Esophagus squamous epithelium (tissue), 5 donors: ENCODE measurements around the gene EGFR. TPM values are rescaled to one million over a fixed set of nuclear protein-coding genes. Genes with fewer than 3 reads are reported as not detected.

Experiments used
- DNase-seq: peaks from one replicate; lab custom pipeline; 2025; lab: John Stamatoyannopoulos, UW
- H3K27ac ChIP-seq, 4 donors: fragments of 200-600 bp; sonication (generic); one replicate each; pipeline ENCODE4 v1.5.1; 2016 to 2019; ENCODE audit warnings: mild to moderate bottlenecking in 1 of 4
- H3K27me3 ChIP-seq, 4 donors: fragments of 200-600 bp; sonication (generic); 1 replicate in 3 of 4; 2 replicates in 1 of 4; pipeline versions ENCODE4 v1.5.1 to v1.6.0; 2017 to 2021; ENCODE audit warnings: antibody characterized with exemption in 1 of 4
- H3K36me3 ChIP-seq, 3 donors: fragments of 200-600 bp; sonication (generic); one replicate each; pipeline ENCODE4 v1.5.1; 2016 to 2019
- H3K4me1 ChIP-seq, 3 donors: fragments of 200-600 bp; sonication (generic); one replicate each; pipeline ENCODE4 v1.5.1; 2017 to 2019
- H3K4me3 ChIP-seq, 4 donors: fragments of 200-600 bp; sonication (generic); 1 replicate in 3 of 4; 2 replicates in 1 of 4; pipeline ENCODE4 v1.5.1; 2016 to 2019; ENCODE audit warnings: mild to moderate bottlenecking in 2 of 4, moderate library complexity in 1 of 4
- H3K9me3 ChIP-seq, 3 donors: fragments of 200-600 bp; sonication (generic); one replicate each; pipeline ENCODE4 v1.5.1; 2016 to 2019
- POLR2A ChIP-seq, 4 donors: fragments of 450-650 bp; IDR thresholded peaks; one replicate each; pipeline ENCODE4 v1.6.1; 2017; ENCODE audit warnings: antibody characterized with exemption in 4 of 4, mild to moderate bottlenecking in 4 of 4, moderate library complexity in 3 of 4
- WGBS, 2 donors: methylation state at CpG; one replicate each; pipeline ENCODE4 v1.1.5; 2018; 5-methylcytosine and 5-hydroxymethylcytosine counted together
- intact Hi-C: fragments of 100-400 bp; cut with DNase I; formaldehyde crosslinking; loops from one replicate; pipeline ENCODE4 v1.15.0; 2022
- total RNA-seq, 4 donors: library from RNA; depleted of rRNA; stranded (reverse); fragments of >200 nt; gene quantifications; one replicate each; pipeline ENCODE4 v1.1.0, GENCODE V29; 2016
- TF ChIP-seq, protein P1 (sequence below), 6 experiments: fragments of 450-650 bp in 4 of 6; fragments of 200-600 bp in 2 of 6; sonication (generic) in 2 of 6; IDR thresholded peaks; one replicate each; pipeline ENCODE4 v1.5.1; 2016 to 2019; ENCODE audit warnings: antibody characterized with exemption in 6 of 6, mild to moderate bottlenecking in 4 of 6, moderate library complexity in 4 of 6
- donor health status: DM: yes; HTN: yes; CAD: no.

Gene EGFR
- total RNA-seq, 4 donors from 2014 or later: 66.1 to 108 (median 72.3) TPM

DNA sequence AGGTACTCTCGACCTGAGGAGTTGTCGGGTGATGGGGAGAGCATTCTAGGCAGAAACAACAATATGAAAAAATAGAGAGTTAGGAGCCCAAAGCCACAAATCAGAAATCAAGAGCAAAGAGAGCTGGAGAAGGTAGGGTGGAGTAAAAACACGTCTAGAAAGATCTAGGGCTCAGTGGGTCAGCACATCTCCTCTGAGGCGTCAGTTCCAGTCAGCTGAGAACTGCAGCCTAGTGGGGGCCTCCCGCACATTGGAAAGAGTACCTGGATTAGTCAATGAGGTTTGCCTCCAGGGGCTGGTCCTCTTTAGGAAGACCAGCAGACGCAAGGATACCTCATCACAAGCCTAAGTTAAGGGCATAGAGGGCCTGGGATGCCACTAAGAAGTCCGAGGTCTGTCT is 233.1 kb downstream of the EGFR start:
- Histone ChIP-seq H3K36me3 (no peaks in the 10 kb centered on the region), H3K4me1 (peaks cover 7 to 21% (median 10%) of the 10 kb centered on the region in 3 donors), H3K4me3 (no peak overlapping the region), H3K27ac (no peak overlapping the region), H3K27me3 (peaks cover 0 to 45% (median 4%) of the 10 kb centered on the region in 4 donors), H3K9me3 (no peaks in the 10 kb centered on the region)
- intact Hi-C loops: no loop called here
- WGBS, 2 donors: 85 to 86% methylated on average over 7 of the region's 7 CpGs
- no peak for TF ChIP-seq POLR2A (IDR thresholded peaks at IDR 0.05)
- TF ChIP-seq, protein P1, sequence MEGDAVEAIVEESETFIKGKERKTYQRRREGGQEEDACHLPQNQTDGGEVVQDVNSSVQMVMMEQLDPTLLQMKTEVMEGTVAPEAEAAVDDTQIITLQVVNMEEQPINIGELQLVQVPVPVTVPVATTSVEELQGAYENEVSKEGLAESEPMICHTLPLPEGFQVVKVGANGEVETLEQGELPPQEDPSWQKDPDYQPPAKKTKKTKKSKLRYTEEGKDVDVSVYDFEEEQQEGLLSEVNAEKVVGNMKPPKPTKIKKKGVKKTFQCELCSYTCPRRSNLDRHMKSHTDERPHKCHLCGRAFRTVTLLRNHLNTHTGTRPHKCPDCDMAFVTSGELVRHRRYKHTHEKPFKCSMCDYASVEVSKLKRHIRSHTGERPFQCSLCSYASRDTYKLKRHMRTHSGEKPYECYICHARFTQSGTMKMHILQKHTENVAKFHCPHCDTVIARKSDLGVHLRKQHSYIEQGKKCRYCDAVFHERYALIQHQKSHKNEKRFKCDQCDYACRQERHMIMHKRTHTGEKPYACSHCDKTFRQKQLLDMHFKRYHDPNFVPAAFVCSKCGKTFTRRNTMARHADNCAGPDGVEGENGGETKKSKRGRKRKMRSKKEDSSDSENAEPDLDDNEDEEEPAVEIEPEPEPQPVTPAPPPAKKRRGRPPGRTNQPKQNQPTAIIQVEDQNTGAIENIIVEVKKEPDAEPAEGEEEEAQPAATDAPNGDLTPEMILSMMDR (IDR thresholded peaks at IDR 0.05): no peak
- no peak for DNase-seq

DNA sequence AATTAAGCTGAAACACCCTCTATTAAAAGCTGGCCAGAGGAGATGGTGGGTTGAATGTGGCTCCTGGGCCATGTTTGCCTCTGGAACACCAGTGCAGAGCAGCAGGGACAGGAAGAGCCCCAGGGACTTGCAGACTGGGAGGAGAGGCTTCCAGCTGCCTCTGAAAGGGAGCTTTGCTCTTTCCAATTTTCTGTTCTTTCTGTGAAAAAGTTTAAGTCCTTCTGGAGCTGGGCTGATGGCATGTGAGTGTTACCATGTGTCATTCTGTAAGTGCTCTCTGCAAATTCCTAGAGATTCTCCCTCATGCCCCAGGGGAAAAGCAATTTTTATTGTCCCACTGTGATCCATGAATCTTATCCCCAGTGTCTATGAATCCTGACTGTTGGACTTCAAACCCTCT is 233.6 kb downstream of the EGFR start:
- Histone ChIP-seq H3K4me3 (no peak overlapping the region), H3K9me3 (no peaks in the 10 kb centered on the region), H3K4me1 (peaks cover 7 to 21% (median 10%) of the 10 kb centered on the region in 3 donors), H3K36me3 (no peaks in the 10 kb centered on the region), H3K27ac (no peak overlapping the region), H3K27me3 (peaks cover 0 to 47% (median 4%) of the 10 kb centered on the region in 4 donors)
- TF ChIP-seq POLR2A (IDR thresholded peaks at IDR 0.05): no peak
- TF ChIP-seq, protein P1 (IDR thresholded peaks at IDR 0.05): no peak
- intact Hi-C loops: no loop called here
- DNase-seq: no peak

DNA sequence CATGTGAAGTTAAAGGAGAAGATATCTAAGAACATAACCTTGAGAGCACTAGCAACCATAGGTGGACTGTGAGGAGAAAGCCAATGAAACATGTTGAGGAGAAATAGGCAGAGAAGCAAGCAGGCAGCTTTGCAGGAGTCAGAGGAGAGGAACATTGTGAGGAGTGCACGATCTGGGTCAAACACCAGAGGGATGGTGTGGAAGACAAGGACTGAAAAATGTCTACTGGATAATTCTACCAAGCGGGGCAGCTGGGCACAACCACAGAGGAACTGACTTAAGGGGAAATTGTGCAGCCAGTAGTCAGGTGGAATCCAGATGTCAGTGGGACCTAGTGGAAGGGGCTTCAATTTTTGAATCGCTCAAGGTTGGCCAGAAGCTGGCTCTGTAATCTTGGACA is 234.4 kb downstream of the EGFR start:
- 91 to 96% methylated on average over 3 of the region's 3 CpGs for WGBS, 2 donors
- Histone ChIP-seq H3K27me3 (peaks cover 0 to 55% (median 4%) of the 10 kb centered on the region in 4 donors), H3K27ac (no peak overlapping the region), H3K4me3 (no peak overlapping the region), H3K9me3 (no peaks in the 10 kb centered on the region), H3K4me1 (peaks cover 7 to 21% (median 10%) of the 10 kb centered on the region in 3 donors), H3K36me3 (no peaks in the 10 kb centered on the region)
- TF ChIP-seq POLR2A (IDR thresholded peaks at IDR 0.05): no peak
- TF ChIP-seq, protein P1 (IDR thresholded peaks at IDR 0.05): no peak
- intact Hi-C loops: no loop called here
- DNase-seq: no peak

DNA sequence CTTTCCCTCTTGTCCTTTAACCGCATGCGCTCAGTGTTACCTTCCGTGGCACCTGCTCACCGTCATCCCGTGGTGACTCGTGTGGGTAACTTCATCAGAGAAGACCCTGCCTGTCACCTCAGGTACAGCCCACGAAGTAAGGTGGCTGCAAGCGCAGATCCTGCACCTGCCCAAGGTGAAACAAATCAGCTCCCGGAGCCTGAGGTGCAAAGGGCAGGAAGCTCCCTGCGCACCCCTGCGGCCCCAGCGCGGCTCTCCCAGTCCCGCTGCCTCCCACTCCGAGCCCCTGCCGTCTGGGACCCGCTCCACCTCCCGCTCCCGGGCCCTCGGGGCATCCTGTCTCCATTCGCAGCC is 235.4 kb downstream of the EGFR start:
- Histone ChIP-seq H3K9me3 (no peaks in the 10 kb centered on the region), H3K27me3 (peaks cover 0 to 55% (median 4%) of the 10 kb centered on the region in 4 donors), H3K4me1 (peaks cover 7 to 21% (median 10%) of the 10 kb centered on the region in 3 donors), H3K36me3 (no peaks in the 10 kb centered on the region), H3K27ac (no peak overlapping the region), H3K4me3 (peak overlapping the region; percentile 45 to 74 (median 54))
- intact Hi-C loops: loop anchor here (2.0 kb wide), 1 partner anchor 479 kb away; no protein-coding TSS in a partner anchor
- WGBS, 2 donors: 34 to 57% methylated on average over 6 to 16 of the region's 21 CpGs
- no peak for DNase-seq
- TF ChIP-seq, protein P1 (IDR thresholded peaks at IDR 0.05): no peak
- TF ChIP-seq POLR2A (IDR thresholded peaks at IDR 0.05): no peak

DNA sequence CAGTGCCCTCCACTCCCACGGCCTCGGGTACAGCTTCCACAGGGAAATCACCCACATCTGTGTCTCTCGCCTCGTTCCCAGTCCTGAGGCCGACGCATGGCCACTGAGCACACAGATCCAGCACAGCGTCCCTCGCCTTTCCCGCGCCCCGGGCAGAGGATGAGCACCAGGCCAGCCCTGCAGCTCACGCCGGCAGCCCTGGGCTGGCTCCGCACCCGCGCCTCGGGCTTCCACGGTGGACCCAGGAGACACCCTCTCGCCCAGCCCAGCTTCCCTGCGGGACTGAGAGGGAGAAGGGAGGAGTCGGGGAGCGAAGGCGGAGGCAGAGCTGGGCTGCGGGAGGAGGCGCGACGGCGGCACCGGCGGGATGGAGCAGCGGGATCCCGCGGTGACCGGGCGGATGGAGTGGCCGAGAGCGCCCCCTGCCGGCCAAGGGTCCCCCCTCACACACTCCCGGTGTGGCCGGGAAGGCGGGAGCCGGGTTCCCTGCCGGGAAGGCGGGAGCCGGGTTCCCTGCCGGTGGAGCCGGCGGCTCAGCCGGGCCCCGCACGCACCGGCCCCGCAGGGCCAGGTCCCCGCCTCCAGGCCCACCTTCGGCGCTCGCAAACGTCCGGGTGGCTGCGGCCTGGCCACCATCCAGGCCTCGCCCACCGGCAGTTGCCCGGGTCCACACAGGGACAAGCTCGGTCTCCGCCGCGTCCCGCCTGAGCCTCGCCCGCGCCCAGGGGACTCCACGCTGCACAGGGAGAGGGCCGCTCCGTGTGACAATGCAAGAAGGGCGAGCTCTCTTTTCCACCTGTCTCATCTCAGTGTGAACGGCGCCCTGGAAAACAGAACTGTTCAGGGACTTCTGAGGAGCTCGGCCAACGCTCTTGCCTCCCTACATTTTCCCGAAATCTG is 236.0 kb downstream of the EGFR start:
- no peaks in the 10 kb centered on the region for H3K36me3 ChIP-seq
- no peak for DNase-seq
- WGBS, 2 donors: 0% methylated on average over 5 to 18 of the region's 80 CpGs
- H3K4me1 ChIP-seq: peaks cover 7 to 21% (median 10%) of the 10 kb centered on the region in 3 donors
- H3K9me3 ChIP-seq: no peaks in the 10 kb centered on the region
- peaks cover 0 to 57% (median 4%) of the 10 kb centered on the region in 4 donors for H3K27me3 ChIP-seq
- peak overlapping the region; percentile 45 to 74 (median 54) for H3K4me3 ChIP-seq
- intact Hi-C loops: loop anchor here (2.0 kb wide), 1 partner anchor 480 kb away; no protein-coding TSS in a partner anchor
- TF ChIP-seq, protein P1 (IDR thresholded peaks at IDR 0.05): peak; percentile 81 to 96 (median 87)
- no peak for TF ChIP-seq POLR2A (IDR thresholded peaks at IDR 0.05)
- H3K27ac ChIP-seq: peak overlapping the region in 3 of 4 donors; percentile 19 to 53 (median 33)
